ENCODE results near the gene LDLRAD1.
"Not testable (repeated sequence)": the region's sequence is repeated elsewhere in the genome, so short reads cannot be mapped to it uniquely, and the experiment has no call there.

- not testable (repeated sequence) for TF ChIP-seq ARNTL (CRISPR knock-in tag; IDR thresholded peaks at IDR 0.05; ENCODE audit: borderline replicate concordance, low read depth); PATZ1 (CRISPR knock-in tag; IDR thresholded peaks at IDR 0.05; ENCODE audit: borderline replicate concordance); ZC3H10 (CRISPR knock-in tag; IDR thresholded peaks at IDR 0.05); CSRNP3 (CRISPR knock-in tag; IDR thresholded peaks at IDR 0.05); ZFP30 (CRISPR knock-in tag; IDR thresholded peaks at IDR 0.05); ESRRG (CRISPR knock-in tag; IDR thresholded peaks at IDR 0.05); BACH2 (CRISPR knock-in tag; IDR thresholded peaks at IDR 0.05; ENCODE audit: borderline replicate concordance); ZNF565 (CRISPR knock-in tag; conservative IDR thresholded peaks at IDR 0.05; ENCODE audit: low read depth); SNAI2 (CRISPR knock-in tag; IDR thresholded peaks at IDR 0.05)
These were observed 1.7 kb upstream of the LDLRAD1 start for GRCh38 chr1:54019562-54020176.
